Cardiac fibroblast (primary cell): ENCODE data around the gene HNF1A.
"Not testable (repeated sequence)": the region's sequence is repeated elsewhere in the genome, so short reads cannot be mapped to it uniquely, and the experiment has no call there.

Experiments used
- DNase-seq, 2 donors: peaks; one replicate each; pipeline versions ENCODE4 v3.0.0 to v3.0.0-alpha.2; 2010; ENCODE audit warnings: low read depth in 2 of 2
- H3K4me3 ChIP-seq, 2 donors: replicated peaks in 1 of 2; 1 replicate in 1 of 2; 2 replicates in 1 of 2; pipeline ENCODE4 v1.5.1; 2011; ENCODE audit warnings: low read depth in 2 of 2, low read length in 2 of 2, mild to moderate bottlenecking in 2 of 2, moderate library complexity in 1 of 2
- TF ChIP-seq, protein P1 (sequence below): IDR thresholded peaks from one replicate; pipeline ENCODE4 v1.5.1; 2011; ENCODE audit warnings: low read depth, mild to moderate bottlenecking, low read length, inconsistent platforms

The HNF1A gene

DNA sequence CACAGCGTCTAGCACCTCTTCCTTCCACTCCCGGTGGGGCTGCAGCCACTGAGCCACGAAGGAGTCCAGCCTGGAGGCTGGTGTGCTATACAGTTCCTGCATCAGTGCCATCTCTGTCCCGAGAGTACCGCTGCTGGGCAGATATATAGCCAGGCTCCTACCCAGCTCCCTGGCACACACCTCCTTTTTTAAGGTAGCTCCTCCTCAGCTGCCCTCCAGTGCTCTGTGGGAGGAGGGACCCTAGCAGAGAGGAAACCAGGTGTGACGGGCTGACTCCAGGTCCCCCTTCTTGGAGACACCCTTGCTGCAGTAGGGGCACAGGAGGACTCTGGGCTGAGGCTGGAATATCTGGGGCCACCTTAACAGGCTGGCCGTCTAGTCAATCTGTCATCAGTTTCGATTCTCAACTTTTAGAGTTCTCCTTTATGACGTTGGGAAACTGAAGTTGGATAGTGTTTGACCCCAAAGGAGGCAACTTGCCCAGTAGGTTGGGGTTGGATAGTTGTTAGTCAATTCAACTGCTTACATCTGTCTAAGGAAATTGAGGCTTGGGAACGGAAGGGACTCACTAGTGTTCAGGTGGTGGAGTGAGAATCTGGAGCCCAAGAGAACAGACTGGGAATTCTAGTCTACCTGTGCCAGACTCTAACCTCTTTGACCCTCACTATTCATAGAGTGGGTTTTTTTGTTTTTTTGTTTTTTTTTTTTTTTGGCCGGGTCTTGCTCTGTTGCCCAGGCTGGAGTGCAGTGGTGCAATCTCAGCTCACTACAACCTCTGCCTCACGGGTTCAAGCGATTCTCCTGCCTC, 60.7 kb downstream of the HNF1A start, which contains the start of gene OASL:
TSS of gene OASL (minus strand) at position 386 of the 808 bp plus-strand sequence. CDS start at position 111, 275 bp downstream.
- TF ChIP-seq, protein P1, sequence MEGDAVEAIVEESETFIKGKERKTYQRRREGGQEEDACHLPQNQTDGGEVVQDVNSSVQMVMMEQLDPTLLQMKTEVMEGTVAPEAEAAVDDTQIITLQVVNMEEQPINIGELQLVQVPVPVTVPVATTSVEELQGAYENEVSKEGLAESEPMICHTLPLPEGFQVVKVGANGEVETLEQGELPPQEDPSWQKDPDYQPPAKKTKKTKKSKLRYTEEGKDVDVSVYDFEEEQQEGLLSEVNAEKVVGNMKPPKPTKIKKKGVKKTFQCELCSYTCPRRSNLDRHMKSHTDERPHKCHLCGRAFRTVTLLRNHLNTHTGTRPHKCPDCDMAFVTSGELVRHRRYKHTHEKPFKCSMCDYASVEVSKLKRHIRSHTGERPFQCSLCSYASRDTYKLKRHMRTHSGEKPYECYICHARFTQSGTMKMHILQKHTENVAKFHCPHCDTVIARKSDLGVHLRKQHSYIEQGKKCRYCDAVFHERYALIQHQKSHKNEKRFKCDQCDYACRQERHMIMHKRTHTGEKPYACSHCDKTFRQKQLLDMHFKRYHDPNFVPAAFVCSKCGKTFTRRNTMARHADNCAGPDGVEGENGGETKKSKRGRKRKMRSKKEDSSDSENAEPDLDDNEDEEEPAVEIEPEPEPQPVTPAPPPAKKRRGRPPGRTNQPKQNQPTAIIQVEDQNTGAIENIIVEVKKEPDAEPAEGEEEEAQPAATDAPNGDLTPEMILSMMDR: no peak
- peak; percentile 54 to 79 for DNase-seq
- H3K4me3 ChIP-seq: peak within 1 kb of the TSS; percentile 21 to 22

GRCh38 chr12:121043067-121043466, 64.7 kb downstream of the HNF1A start:
- TF ChIP-seq, protein P1: no peak
- H3K4me3 ChIP-seq: no peak overlapping the region
- no peak for DNase-seq

DNA sequence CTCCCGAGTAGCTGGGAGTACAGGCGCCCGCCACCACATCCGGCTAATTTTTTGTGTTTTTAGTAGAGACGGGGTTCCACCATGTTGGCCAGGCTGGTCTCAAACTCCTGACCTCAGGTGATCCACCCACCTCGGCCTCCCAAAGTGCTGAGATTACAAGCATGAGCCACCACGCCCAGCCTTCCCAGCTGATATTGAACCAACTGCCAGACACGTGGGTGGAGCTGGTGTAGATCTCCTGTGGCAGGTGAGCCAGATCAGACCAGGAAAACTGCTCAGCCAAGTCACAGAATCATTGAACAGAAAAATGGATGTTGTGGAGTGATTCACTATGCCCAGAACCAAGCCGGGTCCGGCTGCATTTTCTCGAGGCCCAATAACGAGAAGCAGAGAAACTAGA, 69.1 kb downstream of the HNF1A start:
- not testable (repeated sequence) for DNase-seq, H3K4me3 ChIP-seq

DNA sequence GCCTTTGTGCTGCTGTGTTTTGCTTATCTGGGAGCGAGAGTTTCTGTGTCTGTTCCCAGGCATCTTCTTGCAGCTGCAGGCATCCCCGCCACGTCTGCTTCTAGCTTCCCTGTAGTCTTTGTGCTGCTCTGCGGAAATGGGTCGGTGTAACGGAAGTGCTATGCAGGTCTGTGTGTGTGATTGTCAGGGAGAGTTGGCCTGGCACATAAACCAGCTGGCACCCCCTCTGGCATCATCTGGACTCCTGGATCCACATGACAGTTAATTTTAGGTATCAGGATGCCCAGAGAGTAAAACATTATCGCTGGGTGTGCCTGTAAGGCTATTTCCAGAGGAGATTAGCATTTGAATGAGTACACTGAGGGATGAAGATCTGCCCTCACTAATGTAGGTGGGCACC, 70.1 kb downstream of the HNF1A start:
- no peak overlapping the region for H3K4me3 ChIP-seq
- TF ChIP-seq, protein P1: no peak
- DNase-seq: no peak

- DNase-seq: peak in 1 of 2 donors; percentile 27
- TF ChIP-seq, protein P1: no peak
- H3K4me3 ChIP-seq: no peak overlapping the region
Observed at GRCh38 chr12:121050725-121051124, 72.4 kb downstream of the HNF1A start.
